Spinal cord (tissue), 10 donors: Measurements from ENCODE around the gene RLN2. TPM values are rescaled to one million over a fixed set of nuclear protein-coding genes. Genes with fewer than 3 reads are reported as not detected.
"Not testable (repeated sequence)": the region's sequence is repeated elsewhere in the genome, so short reads cannot be mapped to it uniquely, and the experiment has no call there.

Experiments
- DNase-seq, 6 donors: peaks; one replicate each; pipeline versions ENCODE4 v3.0.0 to v3.0.0-alpha.2; 2013 to 2015; ENCODE audit warnings: low spot score in 6 of 6, low read depth in 4 of 6
- H3K27ac ChIP-seq: one replicate; pipeline ENCODE4 v1.5.1; 2013; ENCODE audit warnings: low read depth, low read length, control low read depth
- H3K27me3 ChIP-seq: one replicate; pipeline ENCODE4 v1.6.1; 2013; ENCODE audit warnings: low read length; ENCODE audit not compliant: control insufficient read depth, insufficient read depth
- H3K36me3 ChIP-seq: one replicate; pipeline ENCODE4 v1.6.1; 2013; ENCODE audit warnings: low read length; ENCODE audit not compliant: control insufficient read depth, insufficient read depth
- H3K4me1 ChIP-seq: one replicate; pipeline ENCODE4 v1.6.1; 2013; ENCODE audit warnings: low read length; ENCODE audit not compliant: control insufficient read depth, insufficient read depth
- H3K4me3 ChIP-seq: one replicate; pipeline ENCODE4 v1.5.1; 2013; ENCODE audit warnings: low read depth, low read length, control low read depth
- H3K9me3 ChIP-seq: one replicate; pipeline ENCODE4 v1.6.1; 2013; ENCODE audit warnings: low read length; ENCODE audit not compliant: control insufficient read depth, insufficient read depth
- WGBS: methylation state at CpG from one replicate; pipeline ENCODE4 v1.1.5; 2013; ENCODE audit warnings: missing lambda C conversion rate; ENCODE audit not compliant: insufficient coverage; 5-methylcytosine and 5-hydroxymethylcytosine counted together
- polyA plus RNA-seq, 2 donors: library from polyadenylated mRNA; unstranded; fragments of 120-200 nt; gene quantifications; one replicate each; pipeline ENCODE4 v1.2.1, GENCODE V29; 2013; ENCODE audit not compliant: insufficient read length in 2 of 2
- total RNA-seq, 2 donors: library from RNA; depleted of rRNA in 1 of 2; stranded (reverse); fragments of 120-200 nt in 1 of 2; fragments of >200 nt in 1 of 2; gene quantifications; one replicate each; pipeline versions ENCODE4 v1.2.3 to v1.2.4, GENCODE V29; 2013 to 2014
- donor health status: healthy.

Gene RLN2
- total and polyA plus RNA-seq, 4 donors = 0.59 to 1.3 (median 0.66) TPM; not detected in 1

DNA sequence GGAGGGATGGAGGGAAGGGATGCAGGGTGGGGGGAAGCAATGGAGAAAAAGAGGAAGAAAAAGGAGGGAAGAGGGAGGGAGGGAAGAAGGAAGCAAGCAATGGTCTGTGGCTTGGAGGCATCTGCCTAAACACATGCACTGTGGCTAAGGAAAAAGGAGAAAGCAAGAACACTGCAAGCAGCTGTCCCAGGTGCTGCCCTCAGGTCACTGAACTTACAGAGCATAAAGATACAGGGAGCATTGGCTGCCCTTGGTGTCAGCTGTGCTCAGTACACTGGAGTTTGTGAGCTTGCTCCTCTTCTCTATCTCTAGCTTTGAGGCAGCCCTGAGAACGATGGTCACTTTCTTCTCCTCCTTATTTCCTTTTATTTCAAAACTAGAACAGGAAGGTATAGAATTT lies 17.1 kb upstream of the RLN2 start:
- DNase-seq, H3K36me3 ChIP-seq, H3K4me1 ChIP-seq, H3K27ac ChIP-seq, H3K9me3 ChIP-seq, H3K27me3 ChIP-seq, H3K4me3 ChIP-seq: not testable (repeated sequence)
- WGBS = no CpG with 5 or more reads among the region's 1 CpG

DNA sequence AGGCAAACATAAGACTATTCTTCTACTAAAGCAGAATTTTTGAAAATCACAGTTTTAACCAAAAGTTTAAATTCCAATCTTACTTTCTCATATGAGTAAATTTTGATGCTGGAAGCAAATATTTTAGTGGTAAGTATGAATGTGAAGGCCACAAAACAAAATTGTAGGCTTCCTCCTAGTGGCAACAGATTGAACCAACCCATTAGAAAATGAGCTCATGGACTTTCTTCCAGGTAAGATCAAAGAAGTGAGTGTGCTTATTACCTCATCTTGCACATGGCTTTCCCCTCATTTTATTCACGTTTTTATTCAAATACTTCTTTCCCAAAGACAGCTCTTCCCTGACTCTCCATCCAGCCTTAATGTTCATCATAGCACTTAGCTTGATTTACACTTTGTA lies 16.5 kb upstream of the RLN2 start:
- H3K4me1 ChIP-seq = no peaks in the 10 kb centered on the region
- no CpG with 5 or more reads among the region's 1 CpG for WGBS

DNA sequence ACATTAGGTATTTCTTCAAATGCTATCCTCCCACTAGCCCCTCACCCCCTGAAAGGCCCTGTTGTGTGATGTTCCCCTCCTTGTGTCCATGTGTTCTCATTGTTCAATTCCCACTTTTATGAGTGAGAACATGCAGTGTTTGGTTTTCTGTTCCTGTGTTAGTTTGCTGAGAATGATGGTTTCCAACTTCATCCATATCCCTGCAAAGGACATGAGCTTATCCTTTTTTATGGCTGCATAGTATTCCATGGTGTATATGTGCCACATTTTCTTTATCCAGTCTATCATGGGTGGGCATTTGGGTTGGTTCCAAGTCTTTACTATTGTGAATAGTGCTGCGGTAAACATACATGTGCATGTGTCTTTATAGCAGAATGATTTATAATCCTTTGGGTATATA lies 11.9 kb upstream of the RLN2 start:
- no CpG with 5 or more reads among the region's 1 CpG for WGBS

More for the DNA sequence above, 16.5 kb upstream of the RLN2 start:
- Histone ChIP-seq H3K9me3 (no peaks in the 10 kb centered on the region), H3K36me3 (no peaks in the 10 kb centered on the region), H3K27me3 (no peaks in the 10 kb centered on the region), H3K27ac (no peak overlapping the region), H3K4me3 (no peak overlapping the region)
- no peak for DNase-seq

DNA sequence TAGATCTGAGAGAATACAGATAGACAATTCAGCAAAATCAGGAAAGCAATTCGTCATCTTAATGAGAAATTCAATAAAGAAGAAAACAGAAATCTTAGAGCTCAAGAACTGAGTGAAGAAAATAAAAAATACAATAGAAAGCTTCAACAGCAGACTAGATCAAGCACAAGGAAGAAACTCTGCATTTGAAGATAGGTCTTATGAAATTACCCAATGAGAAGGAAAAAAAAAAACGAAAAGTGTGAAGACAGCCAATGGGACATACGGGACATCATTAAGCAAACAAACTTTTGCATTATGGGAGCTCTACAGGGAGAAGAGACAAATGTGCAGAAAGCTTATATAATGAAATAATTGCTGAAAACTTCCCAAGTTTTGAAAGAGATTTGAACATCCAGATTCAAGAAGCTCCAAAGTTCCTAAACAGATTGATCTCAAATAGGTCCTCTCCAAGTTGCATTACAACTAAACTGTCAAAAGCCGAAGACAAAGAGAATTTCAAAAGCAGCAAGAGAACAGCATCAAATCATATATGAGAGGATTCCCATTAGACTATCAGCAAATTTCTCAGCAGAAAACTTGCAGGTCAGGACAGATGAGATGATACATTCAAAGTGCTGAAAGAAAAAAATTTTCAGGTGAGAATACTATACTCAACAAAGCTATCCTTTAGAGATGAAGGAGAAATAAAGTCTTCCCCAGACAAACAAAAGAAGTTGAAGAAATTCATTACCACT lies 10.8 kb upstream of the RLN2 start:
- no peaks in the 10 kb centered on the region for H3K36me3 ChIP-seq
- H3K4me1 ChIP-seq = no peaks in the 10 kb centered on the region
- no peak overlapping the region for H3K27ac ChIP-seq
- peaks cover 6% of the 10 kb centered on the region for H3K9me3 ChIP-seq
- no peak overlapping the region for H3K4me3 ChIP-seq
- no peaks in the 10 kb centered on the region for H3K27me3 ChIP-seq
- no CpG with 5 or more reads among the region's 4 CpGs for WGBS
- DNase-seq = no peak

More for the DNA sequence above, 11.9 kb upstream of the RLN2 start:
- not testable (repeated sequence) for H3K4me1 ChIP-seq, H3K27me3 ChIP-seq, H3K9me3 ChIP-seq, H3K4me3 ChIP-seq, H3K36me3 ChIP-seq, DNase-seq, H3K27ac ChIP-seq

DNA sequence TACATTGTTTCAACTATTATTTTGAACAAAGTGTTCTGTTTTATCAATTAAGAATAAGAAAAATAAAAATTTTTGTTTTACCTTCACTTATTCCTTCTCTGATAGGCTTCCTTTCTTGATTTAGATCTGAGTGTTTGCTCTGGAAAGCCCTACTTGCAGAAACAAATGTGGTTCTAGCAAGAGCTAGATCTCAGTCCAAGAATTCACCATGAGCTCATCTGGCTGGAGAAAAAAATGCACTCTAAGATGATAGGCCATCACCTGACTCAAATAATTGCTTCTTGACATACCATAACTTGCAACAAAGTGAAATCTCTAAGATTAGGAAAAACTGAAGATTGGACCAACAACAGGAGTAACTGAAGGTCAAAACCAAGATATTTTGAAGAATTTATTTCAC lies 6.3 kb upstream of the RLN2 start:
- DNase-seq = no peak
- Histone ChIP-seq H3K36me3 (no peaks in the 10 kb centered on the region), H3K27ac (no peak overlapping the region), H3K4me1 (no peaks in the 10 kb centered on the region), H3K27me3 (no peaks in the 10 kb centered on the region), H3K4me3 (no peak overlapping the region), H3K9me3 (peaks cover 6% of the 10 kb centered on the region)

DNA sequence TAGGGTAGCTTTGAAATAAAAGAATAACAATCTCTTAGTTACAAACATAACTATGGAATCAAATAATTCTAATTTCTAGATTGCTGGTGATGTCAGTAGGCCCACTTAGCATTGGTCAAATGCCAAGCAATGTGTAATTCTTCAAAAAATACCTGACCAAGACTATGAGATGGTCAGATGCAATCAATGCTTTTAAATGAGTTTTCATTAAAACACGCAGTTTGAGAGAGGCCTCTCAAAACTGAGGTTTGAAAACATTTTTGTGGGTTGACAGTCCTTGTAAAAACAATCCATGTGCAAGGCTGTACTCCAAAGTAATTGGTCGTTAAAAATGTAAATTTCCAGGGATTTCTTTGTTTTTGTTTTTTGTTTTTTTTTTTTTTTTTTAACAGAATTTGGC lies 1.2 kb upstream of the RLN2 start:
- no peak for DNase-seq
- H3K4me1 ChIP-seq = peaks cover 4% of the 10 kb centered on the region
- H3K27me3 ChIP-seq = no peaks in the 10 kb centered on the region
- H3K27ac ChIP-seq = no peak overlapping the region
- WGBS = no CpG with 5 or more reads among the region's 2 CpGs
- H3K36me3 ChIP-seq = no peaks in the 10 kb centered on the region
- H3K4me3 ChIP-seq = no peak overlapping the region
- no peaks in the 10 kb centered on the region for H3K9me3 ChIP-seq

DNA sequence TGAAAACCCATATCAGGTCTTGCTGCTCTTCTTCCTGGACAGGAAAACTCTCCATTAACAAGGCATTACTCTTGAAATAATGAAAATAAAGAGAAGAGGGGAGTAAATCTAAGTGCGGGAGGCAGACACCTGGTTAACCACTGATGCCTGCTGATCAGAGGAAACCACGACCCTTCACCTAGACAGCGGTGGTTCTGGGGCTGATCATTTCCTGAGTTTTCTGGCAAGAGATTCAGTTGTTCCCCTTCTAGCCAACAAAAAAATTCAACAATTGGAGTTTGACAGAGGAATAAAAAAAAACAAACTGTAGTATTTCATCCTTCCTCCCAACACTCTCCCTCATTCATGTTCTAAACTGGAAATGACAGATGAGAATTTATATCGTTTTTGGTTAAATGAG lies 3.0 kb downstream of the RLN2 start:
- H3K9me3 ChIP-seq = no peaks in the 10 kb centered on the region
- WGBS = no CpG with 5 or more reads among the region's 4 CpGs
- H3K27ac ChIP-seq = no peak overlapping the region
- H3K4me1 ChIP-seq = peaks cover 4% of the 10 kb centered on the region
- H3K4me3 ChIP-seq = no peak overlapping the region
- DNase-seq = no peak
- no peaks in the 10 kb centered on the region for H3K27me3 ChIP-seq
- no peaks in the 10 kb centered on the region for H3K36me3 ChIP-seq

DNA sequence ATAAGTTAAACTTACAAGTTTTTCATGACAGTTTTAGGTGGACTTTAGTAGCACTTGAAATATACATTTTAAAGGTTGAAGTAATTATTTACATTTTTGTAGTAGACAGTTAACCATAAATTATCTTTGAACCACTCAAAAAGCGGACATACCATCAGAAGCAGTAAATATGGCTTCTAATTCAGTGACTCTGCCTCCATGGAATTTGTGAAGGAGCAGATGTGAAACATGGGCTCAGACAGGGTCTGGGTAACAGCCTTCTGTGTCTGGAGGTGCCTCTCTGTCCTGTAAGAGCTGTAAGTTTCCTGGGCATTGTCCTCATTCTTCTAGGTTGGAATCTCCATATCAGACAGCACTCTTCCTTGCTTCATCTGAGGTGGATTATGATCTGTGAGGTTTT lies 12.4 kb downstream of the RLN2 start:
- WGBS = 100% methylated on average over 1 of the region's 1 CpG
- Histone ChIP-seq H3K4me3 (no peak overlapping the region), H3K27me3 (no peaks in the 10 kb centered on the region)

DNA sequence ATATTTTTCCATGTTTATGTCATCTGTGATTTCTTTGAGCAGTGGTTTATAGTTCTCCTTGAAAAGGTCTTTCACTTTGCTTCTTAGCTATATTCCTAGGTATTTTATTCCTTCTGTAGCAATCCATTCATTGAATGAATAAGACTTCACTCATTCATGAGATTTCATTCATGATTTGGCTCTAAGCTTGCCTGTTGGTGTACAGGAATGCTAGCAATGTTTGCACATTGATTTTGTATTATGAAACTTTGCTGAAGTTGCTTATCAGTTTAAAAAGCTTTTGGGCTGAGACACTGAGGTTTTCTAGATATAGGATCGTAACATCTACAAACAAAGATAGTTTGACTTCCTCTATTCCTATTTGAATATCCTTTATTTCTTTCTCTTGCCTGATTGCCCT lies 15.9 kb downstream of the RLN2 start:
- no peak for DNase-seq
- Histone ChIP-seq H3K4me3 (no peak overlapping the region), H3K27ac (no peak overlapping the region), H3K36me3 (no peaks in the 10 kb centered on the region), H3K9me3 (no peaks in the 10 kb centered on the region), H3K27me3 (no peaks in the 10 kb centered on the region), H3K4me1 (no peaks in the 10 kb centered on the region)
- WGBS = no CpG with 5 or more reads among the region's 1 CpG

More for the DNA sequence above, 12.4 kb downstream of the RLN2 start:
- H3K9me3 ChIP-seq = no peaks in the 10 kb centered on the region
- no peaks in the 10 kb centered on the region for H3K36me3 ChIP-seq
- no peak overlapping the region for H3K27ac ChIP-seq
- no peaks in the 10 kb centered on the region for H3K4me1 ChIP-seq
- no peak for DNase-seq

DNA sequence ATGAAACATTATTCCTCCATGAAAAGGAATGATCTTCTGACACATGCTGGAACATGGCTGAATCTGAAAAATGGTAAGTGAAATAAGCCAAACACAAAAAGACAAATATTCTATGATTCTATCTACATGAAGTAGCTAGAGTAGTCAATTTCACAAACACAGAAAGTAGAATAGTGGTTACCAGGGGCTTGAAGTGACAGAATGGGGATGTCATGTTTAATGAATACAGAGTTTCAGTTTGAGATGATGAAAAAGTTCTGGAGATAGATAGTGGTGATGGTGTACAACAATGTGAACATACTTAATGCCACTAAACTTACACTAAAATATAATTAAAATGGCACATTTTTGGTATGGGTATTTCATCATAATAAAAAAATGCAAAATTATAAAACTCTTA lies 18.3 kb downstream of the RLN2 start:
- Histone ChIP-seq H3K4me3 (no peak overlapping the region), H3K27ac (no peak overlapping the region), H3K36me3 (no peaks in the 10 kb centered on the region), H3K27me3 (no peaks in the 10 kb centered on the region), H3K4me1 (no peaks in the 10 kb centered on the region), H3K9me3 (no peaks in the 10 kb centered on the region)
- DNase-seq = no peak
